Gastroesophageal sphincter (tissue), 4 donors: ENCODE results near the gene SLC27A1. TPM values are rescaled to one million over a fixed set of nuclear protein-coding genes. Genes with fewer than 3 reads are reported as not detected.

Source experiments
- ATAC-seq: fragments of 150-250 bp; one replicate; pipeline ENCODE4 v1.9.1; 2016; ENCODE audit warnings: mild to moderate bottlenecking, moderate library complexity
- H3K27ac ChIP-seq, 4 donors: fragments of 200-600 bp; sonication (generic) in 3 of 4; 1 replicate in 3 of 4; 2 replicates in 1 of 4; pipeline ENCODE4 v1.5.1; 2016 to 2019
- H3K27me3 ChIP-seq: fragments of 200-600 bp; sonication (generic); one replicate; pipeline ENCODE4 v1.5.1; 2019
- H3K36me3 ChIP-seq, 2 donors: fragments of 200-600 bp; sonication (generic); one replicate each; pipeline ENCODE4 v1.5.1; 2019; ENCODE audit warnings: control low read depth in 1 of 2
- H3K4me1 ChIP-seq, 3 donors: fragments of 200-600 bp; sonication (generic); 1 replicate in 2 of 3; 2 replicates in 1 of 3; pipeline ENCODE4 v1.5.1; 2016 to 2019; ENCODE audit warnings: control low read depth in 2 of 3
- H3K4me3 ChIP-seq, 2 donors: fragments of 200-600 bp; sonication (generic); one replicate each; pipeline ENCODE4 v1.5.1; 2019; ENCODE audit warnings: mild to moderate bottlenecking in 1 of 2, moderate library complexity in 1 of 2
- H3K9me3 ChIP-seq, 3 donors: fragments of 200-600 bp; sonication (generic); one replicate each; pipeline ENCODE4 v1.5.1; 2017 to 2019; ENCODE audit warnings: control low read depth in 2 of 3
- CTCF ChIP-seq, 4 experiments: fragments of 200-600 bp in 2 of 4; fragments of 450-650 bp in 2 of 4; sonication (generic) in 1 of 4; IDR thresholded peaks; one replicate each; pipeline ENCODE4 v1.5.1; 2017 to 2019; ENCODE audit warnings: antibody characterized with exemption in 4 of 4, mild to moderate bottlenecking in 2 of 4, moderate library complexity in 2 of 4
- EP300 ChIP-seq: sonication (generic); formaldehyde crosslinking; IDR thresholded peaks from one replicate; pipeline ENCODE4 v1.6.1; 2017; ENCODE audit warnings: antibody characterized with exemption, mild to moderate bottlenecking
- POLR2A ChIP-seq, 2 donors: fragments of 450-650 bp; IDR thresholded peaks; one replicate each; pipeline ENCODE4 v1.6.1; 2017; ENCODE audit warnings: antibody characterized with exemption in 2 of 2, mild to moderate bottlenecking in 2 of 2, moderate library complexity in 1 of 2
- POLR2AphosphoS5 ChIP-seq: sonication (generic); formaldehyde crosslinking; IDR thresholded peaks from one replicate; pipeline ENCODE4 v1.6.1; 2017; ENCODE audit warnings: antibody characterized with exemption
- WGBS, 2 donors: methylation state at CpG; one replicate each; pipeline ENCODE4 v1.1.5; 2018; ENCODE audit warnings: low coverage in 1 of 2; 5-methylcytosine and 5-hydroxymethylcytosine counted together
- total RNA-seq, 4 donors: library from RNA; depleted of rRNA; stranded (reverse); fragments of >200 nt; gene quantifications; one replicate each; pipeline ENCODE4 v1.1.0, GENCODE V29; 2016

The SLC27A1 gene
- total RNA-seq, 4 donors from 2014 or later, result 17.1 to 21.3 (median 19.6) TPM

- no peaks in the 10 kb centered on the region for H3K36me3 ChIP-seq
- 60 to 68% methylated on average over 8 of the region's 8 CpGs for WGBS, 2 donors
- H3K4me1 ChIP-seq, result peaks cover 0 to 31% (median 0%) of the 10 kb centered on the region in 3 donors
- no peak overlapping the region for H3K27ac ChIP-seq
- no peak for TF ChIP-seq POLR2A (IDR thresholded peaks at IDR 0.05)
- TF ChIP-seq POLR2AphosphoS5, result no peak
- TF ChIP-seq EP300, result no peak
- TF ChIP-seq CTCF (IDR thresholded peaks at IDR 0.05), result no peak
- ATAC-seq, result no peak
- no peaks in the 10 kb centered on the region for H3K9me3 ChIP-seq
- H3K27me3 ChIP-seq, result peaks cover 41% of the 10 kb centered on the region
- no peak overlapping the region for H3K4me3 ChIP-seq
These were observed 19.9 kb upstream of the SLC27A1 start for GRCh38 chr19:17450264-17451075.

- H3K27ac ChIP-seq, result no peak overlapping the region
- no peak for ATAC-seq
- H3K4me3 ChIP-seq, result no peak overlapping the region
- H3K4me1 ChIP-seq, result peaks cover 0 to 37% (median 0%) of the 10 kb centered on the region in 3 donors
- peaks cover 55% of the 10 kb centered on the region for H3K27me3 ChIP-seq
- WGBS, 2 donors, result 94 to 100% methylated on average over 1 to 4 of the region's 4 CpGs
- H3K9me3 ChIP-seq, result no peaks in the 10 kb centered on the region
- H3K36me3 ChIP-seq, result no peaks in the 10 kb centered on the region
- TF ChIP-seq POLR2A (IDR thresholded peaks at IDR 0.05), result no peak
- TF ChIP-seq POLR2AphosphoS5, result no peak
- no peak for TF ChIP-seq EP300
- no peak for TF ChIP-seq CTCF (IDR thresholded peaks at IDR 0.05)
These were observed 18.5 kb upstream of the SLC27A1 start for GRCh38 chr19:17451820-17452219.

GRCh38 chr19:17454576-17455071 lies 15.7 kb upstream of the SLC27A1 start:
- TF ChIP-seq EP300 (no peak), POLR2AphosphoS5 (no peak), CTCF (IDR thresholded peaks at IDR 0.05) (no peak), POLR2A (IDR thresholded peaks at IDR 0.05) (no peak)
- H3K4me1 ChIP-seq, result peaks cover 0 to 22% (median 0%) of the 10 kb centered on the region in 3 donors
- H3K27ac ChIP-seq, result no peak overlapping the region
- H3K4me3 ChIP-seq, result no peak overlapping the region
- no peaks in the 10 kb centered on the region for H3K36me3 ChIP-seq
- 8 to 10% methylated on average over 2 of the region's 13 CpGs for WGBS, 2 donors
- no peak for ATAC-seq
- no peaks in the 10 kb centered on the region for H3K9me3 ChIP-seq
- H3K27me3 ChIP-seq, result peaks cover 81% of the 10 kb centered on the region

- no peak for ATAC-seq
- Histone ChIP-seq H3K4me1 (peaks cover 0 to 22% (median 0%) of the 10 kb centered on the region in 3 donors), H3K27me3 (peaks cover 90% of the 10 kb centered on the region), H3K27ac (no peak overlapping the region), H3K4me3 (no peak overlapping the region), H3K9me3 (no peaks in the 10 kb centered on the region), H3K36me3 (no peaks in the 10 kb centered on the region)
- TF ChIP-seq POLR2AphosphoS5, result no peak
- no peak for TF ChIP-seq CTCF (IDR thresholded peaks at IDR 0.05)
- TF ChIP-seq EP300, result no peak
- no peak for TF ChIP-seq POLR2A (IDR thresholded peaks at IDR 0.05)
- WGBS, 2 donors, result 24% methylated on average over 3 of the region's 58 CpGs; no CpG with 5 or more reads in 1 of the 2 donors
These were observed 14.8 kb upstream of the SLC27A1 start for GRCh38 chr19:17455308-17456123.
